K562 (cell line): ENCODE measurements around the gene GFM2. TPM values are rescaled to one million over a fixed set of nuclear protein-coding genes. Genes with fewer than 3 reads are reported as not detected.

Experiments
- ASH1L ChIP-seq: fragments of 450-650 bp; IDR thresholded peaks from 2 replicates; pipeline ENCODE4 v1.6.1; 2018; ENCODE audit warnings: borderline replicate concordance, mild to moderate bottlenecking, low read depth; ENCODE audit not compliant: partially characterized antibody
- CTBP1 ChIP-seq: fragments of 450-650 bp; IDR thresholded peaks from 2 replicates; pipeline ENCODE4 v1.6.1; 2016; ENCODE audit warnings: borderline replicate concordance
- GABPB2 ChIP-seq: fragments of 250-450 bp; sonication (Bioruptor Pico); conservative IDR thresholded peaks from 2 replicates; pipeline ENCODE4 v1.5.1; 2021; ENCODE audit warnings: mild to moderate bottlenecking
- HCFC1 ChIP-seq: IDR thresholded peaks from 2 replicates; pipeline ENCODE4 v1.6.1; 2012; ENCODE audit warnings: low read depth, low read length, improper control_type of control experiment
- HINFP ChIP-seq: fragments of 450-650 bp; conservative IDR thresholded peaks from 2 replicates; pipeline ENCODE4 v1.6.1; 2016; ENCODE audit warnings: missing genetic modification characterization, low read depth, mild to moderate bottlenecking, control low read depth, missing compliant biosample characterization
- IRF1 ChIP-seq: sonication (generic); formaldehyde crosslinking; IDR thresholded peaks from 2 replicates; pipeline ENCODE4 v1.8.0; 2022; ENCODE audit warnings: missing genetic modification reagents, mild to moderate bottlenecking, borderline replicate concordance
- LCOR ChIP-seq: sonication (generic); formaldehyde crosslinking; IDR thresholded peaks from 2 replicates; pipeline ENCODE4 v1.8.0; 2022; ENCODE audit warnings: mild to moderate bottlenecking, missing genetic modification reagents
- PCBP2 ChIP-seq: fragments of 200-400 bp; formaldehyde crosslinking; IDR thresholded peaks from 2 replicates; pipeline ENCODE4 v1.6.1; 2018; ENCODE audit warnings: low read length, low read depth, mild to moderate bottlenecking, moderate library complexity; ENCODE audit not compliant: poor library complexity, severe bottlenecking
- REST ChIP-seq, 2 experiments: fragments of 450-650 bp; formaldehyde crosslinking in 1 of 2; IDR thresholded peaks; 2 replicates each; pipeline versions ENCODE4 v1.4.0 to v1.6.1; 2014 to 2020; ENCODE audit warnings: mild to moderate bottlenecking in 2 of 2, borderline replicate concordance in 1 of 2, low read depth in 1 of 2
- ZFP91 ChIP-seq: sonication (generic); formaldehyde crosslinking; IDR thresholded peaks from 2 replicates; pipeline ENCODE4 v1.8.0; 2022; ENCODE audit warnings: mild to moderate bottlenecking, missing genetic modification reagents
- ZNF143 ChIP-seq: sonication (generic); formaldehyde crosslinking; IDR thresholded peaks from 2 replicates; pipeline ENCODE4 v1.9.0; 2022; ENCODE audit warnings: mild to moderate bottlenecking, missing genetic modification reagents
- ZNF584 ChIP-seq: fragments of 200-800 bp; sonication (Bioruptor generic); IDR thresholded peaks from 2 replicates; pipeline ENCODE4 v1.6.1; 2016; ENCODE audit warnings: low read depth, mild to moderate bottlenecking, missing genetic modification characterization, missing compliant biosample characterization
- polyA plus RNA-seq, 8 experiments: library from polyadenylated mRNA; depleted of rRNA in 4 of 8; stranded (reverse) in 5 of 8; unstranded in 3 of 8; fragments of >200 nt; fragmentation: Nextera tagmentation in 2 of 8; fragmentation: Illumina TruSeq in 1 of 8; extraction: Ambion mirVana in 2 of 8; extraction: Trizol in 1 of 8; gene quantifications; 2 replicates each; pipeline versions ENCODE4 v1.2.1 to v1.2.3, GENCODE V29; 2011 to 2014; ENCODE audit warnings: inconsistent platforms in 1 of 8, missing spikeins in 1 of 8
- total RNA-seq, 7 experiments: library from RNA; depleted of rRNA in 6 of 7; stranded (reverse); fragments of >200 nt in 6 of 7; fragmentation: Illumina TruSeq in 2 of 7; extraction: Trizol in 2 of 7; gene quantifications; 2 replicates each; pipeline versions ENCODE4 v1.2.1 to v1.2.3, GENCODE V29; 2011 to 2021; ENCODE audit warnings: low replicate concordance in 1 of 7

GFM2 gene
- total and polyA plus RNA-seq, 9 of the 15 experiments (the other 6 are each of a cell fraction or from before 2014, with no cell fraction given): 32.8 to 78.2 (median 52.5) TPM

- TF ChIP-seq REST (IDR thresholded peaks at IDR 0.05; ENCODE audit: borderline replicate concordance): peak; percentile 65; the same call in 1 of the 2 replicates
- no peak for TF ChIP-seq REST (CRISPR knock-in tag; IDR thresholded peaks at IDR 0.05; ENCODE audit: low read depth)
- TF ChIP-seq HINFP (tag): no peak
- no peak for TF ChIP-seq PCBP2
- TF ChIP-seq ZNF584 (CRISPR knock-in tag): no peak
- peak; percentile 58; the same call in 1 of the 2 replicates for TF ChIP-seq ZNF143
- TF ChIP-seq ZFP91 (CRISPR knock-in tag): no peak
- TF ChIP-seq LCOR (CRISPR knock-in tag): no peak
- TF ChIP-seq ASH1L: no peak
- TF ChIP-seq CTBP1: 0 out of 2 replicates have a peak, but pooled peaks have one; percentile 35
- TF ChIP-seq HCFC1: peak; percentile 70
- no peak for TF ChIP-seq IRF1 (CRISPR knock-in tag)
- TF ChIP-seq GABPB2 (CRISPR knock-in tag): no peak
These were observed 93.7 kb downstream of the GFM2 start (continued) for GRCh38 chr5:74673011-74673790.
